NB4 (cell line): ENCODE results near the gene LSAMP.
A peak's percentile ranks its signal among the peaks of the same experiment; 100 is the strongest.

Source experiments
- DNase-seq: peaks from one replicate; pipeline ENCODE4 v3.0.0; 2010; ENCODE audit warnings: low read depth
- H3K4me3 ChIP-seq: one replicate; pipeline ENCODE4 v1.5.1; 2011; ENCODE audit warnings: mild to moderate bottlenecking, low read depth, low read length, moderate library complexity
- MYC ChIP-seq: IDR thresholded peaks from 2 replicates; pipeline ENCODE4 v1.6.1; 2011; ENCODE audit warnings: low read depth, low read length
- POLR2A ChIP-seq: IDR thresholded peaks from 2 replicates; pipeline ENCODE4 v1.6.1; 2011; ENCODE audit warnings: mild to moderate bottlenecking; ENCODE audit not compliant: insufficient read length; ENCODE audit errors: extremely low read depth
- TF ChIP-seq, protein P1 (sequence below): IDR thresholded peaks from one replicate; pipeline ENCODE4 v1.5.1; 2012; ENCODE audit warnings: low read depth, low read length
- TF ChIP-seq, protein P2 (sequence below): IDR thresholded peaks from 2 replicates; pipeline ENCODE4 v1.6.1; 2011; ENCODE audit warnings: low read depth, low read length

LSAMP gene

DNA sequence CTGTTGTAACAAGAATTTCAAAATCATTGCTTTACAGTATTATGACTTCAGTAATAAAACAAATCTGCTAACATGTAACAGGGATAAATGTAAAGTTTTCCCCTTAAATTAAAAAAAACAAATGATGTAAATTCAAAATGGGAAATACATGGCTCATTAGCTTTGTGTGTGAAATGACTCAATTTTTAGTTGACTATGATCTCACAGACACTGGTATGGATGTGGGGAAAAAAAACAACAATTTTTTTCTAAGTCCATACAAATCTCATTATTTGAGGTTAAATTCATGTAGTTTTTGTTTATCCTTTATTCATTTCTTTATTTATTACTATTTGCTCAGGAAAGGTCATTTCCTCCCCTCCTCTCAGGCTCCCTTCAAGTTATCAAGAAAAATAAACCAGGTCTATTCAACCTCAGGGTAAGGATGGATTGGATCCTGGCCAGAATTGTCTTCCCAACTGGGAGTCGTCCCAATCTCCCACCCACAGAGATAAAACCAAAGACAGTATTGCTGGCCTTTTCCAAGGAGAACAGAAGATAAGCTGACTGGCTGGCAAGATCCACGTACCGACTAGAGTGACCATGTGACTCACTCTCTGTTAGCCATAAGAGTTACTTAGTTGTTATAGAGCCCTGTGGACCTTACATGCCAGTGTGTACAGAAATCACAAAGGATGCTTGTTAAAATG, 448.7 kb downstream of the LSAMP start:
- H3K4me3 ChIP-seq: no peak overlapping the region
- TF ChIP-seq, protein P1, sequence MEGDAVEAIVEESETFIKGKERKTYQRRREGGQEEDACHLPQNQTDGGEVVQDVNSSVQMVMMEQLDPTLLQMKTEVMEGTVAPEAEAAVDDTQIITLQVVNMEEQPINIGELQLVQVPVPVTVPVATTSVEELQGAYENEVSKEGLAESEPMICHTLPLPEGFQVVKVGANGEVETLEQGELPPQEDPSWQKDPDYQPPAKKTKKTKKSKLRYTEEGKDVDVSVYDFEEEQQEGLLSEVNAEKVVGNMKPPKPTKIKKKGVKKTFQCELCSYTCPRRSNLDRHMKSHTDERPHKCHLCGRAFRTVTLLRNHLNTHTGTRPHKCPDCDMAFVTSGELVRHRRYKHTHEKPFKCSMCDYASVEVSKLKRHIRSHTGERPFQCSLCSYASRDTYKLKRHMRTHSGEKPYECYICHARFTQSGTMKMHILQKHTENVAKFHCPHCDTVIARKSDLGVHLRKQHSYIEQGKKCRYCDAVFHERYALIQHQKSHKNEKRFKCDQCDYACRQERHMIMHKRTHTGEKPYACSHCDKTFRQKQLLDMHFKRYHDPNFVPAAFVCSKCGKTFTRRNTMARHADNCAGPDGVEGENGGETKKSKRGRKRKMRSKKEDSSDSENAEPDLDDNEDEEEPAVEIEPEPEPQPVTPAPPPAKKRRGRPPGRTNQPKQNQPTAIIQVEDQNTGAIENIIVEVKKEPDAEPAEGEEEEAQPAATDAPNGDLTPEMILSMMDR: no peak
- TF ChIP-seq MYC (no peak), POLR2A (no peak)
- TF ChIP-seq, protein P2, sequence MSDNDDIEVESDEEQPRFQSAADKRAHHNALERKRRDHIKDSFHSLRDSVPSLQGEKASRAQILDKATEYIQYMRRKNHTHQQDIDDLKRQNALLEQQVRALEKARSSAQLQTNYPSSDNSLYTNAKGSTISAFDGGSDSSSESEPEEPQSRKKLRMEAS: no peak
- DNase-seq: no peak

DNA sequence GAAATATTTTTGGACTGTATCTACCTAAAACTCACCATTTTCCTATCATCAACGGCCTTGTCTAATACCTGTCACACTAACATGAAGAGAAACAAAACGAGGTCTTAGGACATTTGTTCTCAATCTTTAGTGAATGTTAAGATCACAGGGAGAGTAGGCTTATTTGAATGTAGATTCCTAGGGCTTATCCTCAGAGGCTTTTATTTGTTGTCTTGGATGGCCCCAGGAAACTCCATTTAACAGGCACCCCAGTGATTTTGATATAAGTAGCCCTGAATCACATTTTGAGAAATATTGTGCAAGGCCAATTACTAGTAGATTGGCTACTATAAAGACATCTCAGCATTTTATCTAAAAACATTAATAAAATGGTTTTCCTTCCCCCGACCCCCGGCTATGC, 454.6 kb downstream of the LSAMP start:
- no peak overlapping the region for H3K4me3 ChIP-seq
- no peak for DNase-seq
- TF ChIP-seq, protein P2: no peak
- TF ChIP-seq POLR2A (no peak), MYC (no peak)
- TF ChIP-seq, protein P1: no peak

DNA sequence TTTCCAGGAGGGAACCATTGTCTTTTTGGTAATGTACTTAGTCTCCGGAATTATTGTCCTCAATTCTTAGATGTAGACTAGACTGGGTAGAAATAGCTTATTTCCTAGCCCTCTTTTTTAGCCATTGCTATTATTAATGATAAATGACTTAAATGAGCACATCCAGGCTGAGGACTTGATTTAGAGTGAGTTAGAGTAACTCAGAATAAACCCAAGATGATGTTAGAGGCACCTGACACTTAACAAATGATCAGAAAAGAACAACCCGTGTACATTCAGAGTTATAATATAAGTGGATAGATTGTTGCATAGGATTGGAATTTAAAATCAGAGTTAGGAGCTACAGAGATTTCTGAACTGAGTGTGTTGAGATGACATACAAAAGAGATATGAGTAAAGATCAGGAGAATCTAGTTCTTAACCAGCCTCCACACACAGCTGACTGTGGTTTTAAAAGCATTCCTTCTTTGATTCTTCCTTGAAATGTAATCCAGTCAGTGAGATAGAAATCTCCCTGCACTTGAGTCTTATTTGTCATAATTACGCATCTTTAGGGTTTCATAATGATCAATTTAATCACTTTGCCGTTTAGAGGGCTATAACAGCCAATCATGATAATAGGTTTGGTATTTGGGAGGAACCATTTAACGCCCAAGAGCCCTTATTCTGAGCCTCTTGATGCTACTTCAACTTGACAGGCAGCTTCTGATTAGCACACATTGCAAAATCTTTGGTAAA, 455.4 kb downstream of the LSAMP start:
- H3K4me3 ChIP-seq: no peak overlapping the region
- no peak for DNase-seq
- TF ChIP-seq, protein P2: no peak
- TF ChIP-seq, protein P1: no peak
- TF ChIP-seq MYC: no peak
- no peak for TF ChIP-seq POLR2A

DNA sequence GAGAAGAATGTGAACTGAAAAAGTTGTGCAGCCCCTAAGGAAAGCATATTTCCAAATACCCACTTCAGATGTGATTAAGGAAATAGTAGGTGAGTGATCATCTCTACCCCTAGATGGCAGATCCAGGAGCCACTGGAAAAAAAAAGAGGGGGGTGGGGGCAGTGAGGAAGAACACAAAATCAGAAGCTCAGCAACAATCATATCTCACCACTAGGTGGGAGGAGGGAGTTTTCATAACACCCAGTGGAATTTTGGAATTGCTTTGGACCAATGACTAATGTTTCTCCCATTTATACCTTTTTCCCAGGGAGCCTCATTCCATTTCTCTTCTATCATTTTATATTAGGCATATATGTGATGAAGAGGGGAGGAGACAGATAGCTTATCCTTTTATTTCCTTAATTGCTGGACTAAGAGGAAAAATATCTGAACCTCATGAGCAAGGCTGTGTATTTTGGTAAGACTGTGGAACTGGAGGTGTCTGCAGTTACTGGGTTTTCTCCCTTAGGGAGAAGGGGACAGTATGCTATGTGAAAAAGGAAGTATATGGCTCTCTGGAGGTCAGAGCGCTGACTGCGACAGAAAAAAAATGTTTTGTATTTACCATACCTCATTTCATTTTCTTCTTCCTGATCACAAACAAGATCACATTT, 458.6 kb downstream of the LSAMP start:
- DNase-seq: peak; percentile 16
- no peak overlapping the region for H3K4me3 ChIP-seq
- TF ChIP-seq, protein P1: peak; percentile 16
- no peak for TF ChIP-seq POLR2A
- TF ChIP-seq, protein P2: no peak

DNA sequence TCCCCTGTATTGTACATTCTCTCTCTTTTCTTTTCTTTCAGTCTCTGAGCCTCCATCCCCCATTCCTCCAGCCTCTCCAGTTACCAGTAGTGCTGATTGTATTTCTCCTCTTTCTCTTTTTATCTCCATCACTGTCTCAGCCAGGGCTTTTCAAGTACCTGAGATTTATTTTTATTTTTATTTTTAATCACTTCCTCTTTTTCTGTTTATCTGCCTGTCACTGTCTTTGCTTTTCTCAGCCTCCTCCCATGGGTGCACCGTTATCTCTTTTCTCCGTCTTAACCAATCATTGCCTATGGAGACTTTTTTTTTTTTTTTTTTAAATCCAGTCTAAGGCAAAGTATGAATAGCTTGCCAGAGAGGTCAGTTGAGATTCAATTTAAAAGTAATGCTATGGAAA, 462.7 kb downstream of the LSAMP start:
- no peak overlapping the region for H3K4me3 ChIP-seq
- TF ChIP-seq MYC (no peak), POLR2A (no peak)
- TF ChIP-seq, protein P1: no peak
- TF ChIP-seq, protein P2: no peak

More for the DNA sequence above, 462.7 kb downstream of the LSAMP start:
- no peak for DNase-seq
